ENCODE results near the gene CMSS1. TPM values are rescaled to one million over a fixed set of nuclear protein-coding genes. Genes with fewer than 3 reads are reported as not detected.

CMSS1 gene
- total RNA-seq, 1 experiment from 2014 or later: 98.6 TPM

DNA sequence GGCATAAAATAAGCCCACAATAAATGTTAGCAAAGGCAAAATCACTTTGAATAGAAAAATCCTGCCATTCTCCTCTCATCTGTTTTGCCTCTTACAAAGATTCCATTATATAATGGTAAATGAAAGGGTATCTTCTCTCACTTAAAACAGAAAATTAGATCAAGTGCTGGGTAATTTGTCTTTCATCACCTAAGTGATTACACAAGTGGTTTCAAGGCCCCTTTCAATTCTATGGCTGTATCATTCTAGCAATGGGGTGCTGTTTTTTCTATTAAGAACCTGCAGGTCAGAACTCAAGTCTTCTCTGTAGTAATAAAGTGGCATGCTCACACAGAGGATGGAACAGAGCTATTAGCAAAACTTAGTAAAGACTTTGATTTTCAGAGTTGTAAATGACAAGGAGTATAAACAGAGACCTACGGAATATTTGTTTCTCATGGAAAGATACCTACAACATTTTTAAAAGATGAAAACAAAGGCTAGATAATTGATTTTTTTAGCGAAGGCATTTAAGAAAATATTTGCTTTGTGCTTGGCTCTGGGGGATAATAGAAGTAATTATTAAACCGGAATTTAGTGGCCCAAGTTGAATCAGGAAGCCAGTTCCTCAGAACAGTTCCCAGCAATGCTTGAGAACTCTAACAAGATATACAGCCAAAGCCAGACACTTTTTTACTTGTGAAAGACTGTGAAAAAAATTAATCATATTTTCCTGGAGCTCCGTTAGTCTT lies 137.4 kb downstream of the CMSS1 start:
- Histone ChIP-seq H3K4me1 (ENCODE audit: insufficient read depth, low read length, poor library complexity, severe bottlenecking) (peaks cover 2% of the 10 kb centered on the region), H3K36me3 (ENCODE audit: insufficient read depth, low read length, poor library complexity, severe bottlenecking) (no peaks in the 10 kb centered on the region), H3K27me3 (replicated peaks; ENCODE audit: insufficient read depth, low read depth, low read length, poor library complexity) (no peaks in the 10 kb centered on the region), H3K4me3 (ENCODE audit: low read depth, low read length, poor library complexity, severe bottlenecking) (no peak overlapping the region), H3K9me3 (ENCODE audit: low read depth, low read length, poor library complexity, severe bottlenecking) (no peaks in the 10 kb centered on the region), H3K27ac (ENCODE audit: low read depth, low read length, poor library complexity, severe bottlenecking) (no peak overlapping the region)
- TF ChIP-seq, protein P1, sequence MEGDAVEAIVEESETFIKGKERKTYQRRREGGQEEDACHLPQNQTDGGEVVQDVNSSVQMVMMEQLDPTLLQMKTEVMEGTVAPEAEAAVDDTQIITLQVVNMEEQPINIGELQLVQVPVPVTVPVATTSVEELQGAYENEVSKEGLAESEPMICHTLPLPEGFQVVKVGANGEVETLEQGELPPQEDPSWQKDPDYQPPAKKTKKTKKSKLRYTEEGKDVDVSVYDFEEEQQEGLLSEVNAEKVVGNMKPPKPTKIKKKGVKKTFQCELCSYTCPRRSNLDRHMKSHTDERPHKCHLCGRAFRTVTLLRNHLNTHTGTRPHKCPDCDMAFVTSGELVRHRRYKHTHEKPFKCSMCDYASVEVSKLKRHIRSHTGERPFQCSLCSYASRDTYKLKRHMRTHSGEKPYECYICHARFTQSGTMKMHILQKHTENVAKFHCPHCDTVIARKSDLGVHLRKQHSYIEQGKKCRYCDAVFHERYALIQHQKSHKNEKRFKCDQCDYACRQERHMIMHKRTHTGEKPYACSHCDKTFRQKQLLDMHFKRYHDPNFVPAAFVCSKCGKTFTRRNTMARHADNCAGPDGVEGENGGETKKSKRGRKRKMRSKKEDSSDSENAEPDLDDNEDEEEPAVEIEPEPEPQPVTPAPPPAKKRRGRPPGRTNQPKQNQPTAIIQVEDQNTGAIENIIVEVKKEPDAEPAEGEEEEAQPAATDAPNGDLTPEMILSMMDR (conservative IDR thresholded peaks at IDR 0.05; ENCODE audit: low read depth, low read length): no peak
- TF ChIP-seq EZH2 (IDR thresholded peaks at IDR 0.05; ENCODE audit: borderline replicate concordance, low read depth, low read length, poor library complexity, severe bottlenecking): no peak
- intact Hi-C loops (cut with micrococcal nuclease; ENCODE audit: unreplicated experiment): no loop called here
- ChIA-PET CTCF (no interaction called here), POLR2A (ENCODE audit: low non-redundant PET) (no interaction called here)
- no TSS peak for BruUV-seq (replicated peaks)
- DNase-seq (ENCODE audit: low spot score): no peak

DNA sequence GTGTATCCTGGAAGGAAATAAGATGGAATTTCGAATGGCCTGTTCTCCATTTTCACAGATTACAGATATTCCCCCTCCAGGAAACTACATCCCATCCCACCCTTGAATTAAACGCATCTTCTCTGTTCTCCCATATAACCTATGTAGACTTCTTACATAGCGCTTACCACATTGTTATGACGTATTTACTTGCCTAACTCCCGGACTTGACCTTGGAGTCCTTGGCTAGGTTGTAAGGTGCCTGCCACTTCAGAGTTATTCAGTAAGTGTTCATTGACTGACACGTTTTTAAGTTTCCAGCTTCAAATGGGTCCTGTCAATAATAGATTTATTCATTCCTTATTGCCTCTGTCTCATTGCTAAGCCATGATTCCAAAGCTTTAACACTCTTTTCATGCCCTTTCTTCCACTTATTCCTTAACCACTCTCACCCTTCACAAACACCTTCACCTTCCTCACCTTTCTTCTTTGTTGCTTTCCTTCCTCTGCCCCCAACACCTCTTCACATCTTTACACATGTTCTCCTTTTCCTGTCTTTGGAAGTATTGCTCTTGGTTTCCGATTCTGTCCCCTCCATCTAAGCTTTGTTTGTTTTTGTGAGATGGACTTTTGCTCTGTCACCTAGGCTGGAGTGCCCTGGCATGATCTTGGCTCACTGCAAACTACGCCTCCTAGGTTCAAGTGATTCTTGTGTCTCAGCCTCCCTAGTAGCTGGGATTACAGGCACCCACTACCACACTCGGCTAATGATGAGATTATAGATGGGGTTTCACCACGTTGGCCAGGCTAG lies 138.3 kb downstream of the CMSS1 start:
- CTCF ChIA-PET: no interaction called here
- BruUV-seq (replicated peaks): no TSS peak
- DNase-seq (ENCODE audit: low spot score): no peak
- Histone ChIP-seq H3K4me1 (ENCODE audit: insufficient read depth, low read length, poor library complexity, severe bottlenecking) (peaks cover 2% of the 10 kb centered on the region), H3K27ac (ENCODE audit: low read depth, low read length, poor library complexity, severe bottlenecking) (no peak overlapping the region), H3K36me3 (ENCODE audit: insufficient read depth, low read length, poor library complexity, severe bottlenecking) (no peaks in the 10 kb centered on the region), H3K9me3 (ENCODE audit: low read depth, low read length, poor library complexity, severe bottlenecking) (no peaks in the 10 kb centered on the region), H3K4me3 (ENCODE audit: low read depth, low read length, poor library complexity, severe bottlenecking) (no peak overlapping the region), H3K27me3 (replicated peaks; ENCODE audit: insufficient read depth, low read depth, low read length, poor library complexity) (no peaks in the 10 kb centered on the region)
- POLR2A ChIA-PET (ENCODE audit: low non-redundant PET): no interaction called here
- TF ChIP-seq, protein P1 (conservative IDR thresholded peaks at IDR 0.05; ENCODE audit: low read depth, low read length): no peak
- TF ChIP-seq EZH2 (IDR thresholded peaks at IDR 0.05; ENCODE audit: borderline replicate concordance, low read depth, low read length, poor library complexity, severe bottlenecking): no peak
- intact Hi-C loops (cut with micrococcal nuclease; ENCODE audit: unreplicated experiment): no loop called here

DNA sequence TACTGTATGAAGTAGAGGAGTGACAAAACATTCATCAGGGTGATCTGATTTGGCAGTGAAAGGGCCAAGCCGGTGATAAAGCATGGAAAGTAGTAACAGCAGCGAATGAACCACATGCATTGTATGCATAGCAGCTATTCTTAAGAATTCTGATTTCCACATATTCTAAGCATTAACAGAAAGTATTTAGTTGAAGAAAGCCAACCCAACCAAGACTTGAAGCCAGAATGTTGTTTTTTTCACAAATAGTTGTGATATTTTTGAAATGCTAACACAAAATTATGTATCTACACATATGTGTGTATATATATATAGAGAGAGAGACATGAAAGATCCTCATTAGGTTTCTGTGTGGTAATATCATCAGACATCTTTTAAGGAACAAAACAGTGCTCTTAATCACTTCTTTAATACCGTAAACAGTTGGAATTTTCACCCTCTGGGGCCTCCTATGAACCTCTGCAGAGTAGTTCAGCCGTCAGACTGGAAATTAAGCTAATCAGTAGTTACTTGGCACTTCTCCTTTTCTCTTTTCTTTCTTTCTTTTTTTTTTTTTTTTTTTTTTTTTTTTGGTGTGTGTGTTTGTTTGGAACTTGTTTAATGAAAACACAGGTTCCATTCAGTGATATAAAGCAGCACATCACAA lies 139.6 kb downstream of the CMSS1 start:
- no TSS peak for BruUV-seq (replicated peaks)
- DNase-seq (ENCODE audit: low spot score): no peak
- ChIA-PET CTCF (no interaction called here), POLR2A (ENCODE audit: low non-redundant PET) (no interaction called here)
- no peaks in the 10 kb centered on the region for H3K9me3 ChIP-seq (ENCODE audit: low read depth, low read length, poor library complexity, severe bottlenecking)
- TF ChIP-seq EZH2 (IDR thresholded peaks at IDR 0.05; ENCODE audit: borderline replicate concordance, low read depth, low read length, poor library complexity, severe bottlenecking): no peak
- TF ChIP-seq, protein P1 (conservative IDR thresholded peaks at IDR 0.05; ENCODE audit: low read depth, low read length): no peak
- no peaks in the 10 kb centered on the region for H3K27me3 ChIP-seq (replicated peaks; ENCODE audit: insufficient read depth, low read depth, low read length, poor library complexity)
- intact Hi-C loops (cut with micrococcal nuclease; ENCODE audit: unreplicated experiment): no loop called here
- H3K4me1 ChIP-seq (ENCODE audit: insufficient read depth, low read length, poor library complexity, severe bottlenecking): peaks cover under 1% of the 10 kb centered on the region
- H3K4me3 ChIP-seq (ENCODE audit: low read depth, low read length, poor library complexity, severe bottlenecking): no peak overlapping the region
- H3K36me3 ChIP-seq (ENCODE audit: insufficient read depth, low read length, poor library complexity, severe bottlenecking): no peaks in the 10 kb centered on the region
- no peak overlapping the region for H3K27ac ChIP-seq (ENCODE audit: low read depth, low read length, poor library complexity, severe bottlenecking)

All from A673 (cell line).